ENCODE results near the gene MXD4.

The MXD4 gene

DNA sequence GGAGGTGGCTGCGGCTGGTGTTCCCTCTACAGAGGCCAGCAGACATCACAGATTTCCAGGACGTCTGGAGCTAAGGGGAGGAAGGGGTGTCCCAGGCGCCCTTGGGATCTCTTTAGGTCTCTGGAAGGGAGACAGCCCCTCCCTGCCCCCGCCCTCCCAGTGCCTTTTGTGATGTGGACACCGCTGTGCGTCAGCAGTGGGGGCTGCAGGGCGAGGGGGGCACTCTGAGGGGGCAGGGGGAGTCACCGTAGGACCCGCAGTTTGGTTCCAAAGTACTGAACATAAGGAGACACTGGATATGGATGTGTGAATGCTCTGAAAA lies 25.6 kb upstream of the MXD4 start:
- H3K9me3 ChIP-seq (replicated peaks; ENCODE audit: insufficient read depth, low read length), result no peaks in the 10 kb centered on the region
- no peak overlapping the region for H3K4me3 ChIP-seq (ENCODE audit: low read length)
- H4K20me1 ChIP-seq (ENCODE audit: insufficient read depth, low read length), result no peaks in the 10 kb centered on the region
- H3K9me2 ChIP-seq (replicated peaks; ENCODE audit: insufficient read depth, low read length), result no peaks in the 10 kb centered on the region
- H3K4me2 ChIP-seq (ENCODE audit: low read depth, low read length), result no peak overlapping the region
- H3K36me3 ChIP-seq (replicated peaks; ENCODE audit: insufficient read depth, low read length), result no peaks in the 10 kb centered on the region
- peaks cover 4% of the 10 kb centered on the region for H3F3A ChIP-seq (ENCODE audit: insufficient read depth, low read length)
- H3K27ac ChIP-seq (ENCODE audit: low read length), result no peak overlapping the region
- H3K9ac ChIP-seq (ENCODE audit: low read length), result no peak overlapping the region
- TF ChIP-seq CTCF (IDR thresholded peaks at IDR 0.05; ENCODE audit: low read length) (no peak), EZH2phosphoT487 (IDR thresholded peaks at IDR 0.05; ENCODE audit: low read length) (no peak), EZH2 (optimal IDR thresholded peaks at IDR 0.05; ENCODE audit: low read depth, low read length) (no peak)
- DNase-seq, result no peak
- peaks cover 5% of the 10 kb centered on the region for H3K4me1 ChIP-seq (ENCODE audit: low read length)
- no peaks in the 10 kb centered on the region for H3K27me3 ChIP-seq (replicated peaks; ENCODE audit: insufficient read depth, low read length)
- H2AFZ ChIP-seq (ENCODE audit: low read length), result no peak overlapping the region
- no peaks in the 10 kb centered on the region for H3K79me2 ChIP-seq (ENCODE audit: low read length)

- Histone ChIP-seq H3K9me3 (replicated peaks; ENCODE audit: insufficient read depth, low read length) (no peaks in the 10 kb centered on the region), H3K4me3 (ENCODE audit: low read length) (no peak overlapping the region), H2AFZ (ENCODE audit: low read length) (no peak overlapping the region), H3K36me3 (replicated peaks; ENCODE audit: insufficient read depth, low read length) (no peaks in the 10 kb centered on the region), H3K4me2 (ENCODE audit: low read depth, low read length) (no peak overlapping the region), H3K27ac (ENCODE audit: low read length) (no peak overlapping the region), H3K27me3 (replicated peaks; ENCODE audit: insufficient read depth, low read length) (no peaks in the 10 kb centered on the region), H3K79me2 (ENCODE audit: low read length) (no peaks in the 10 kb centered on the region), H3F3A (ENCODE audit: insufficient read depth, low read length) (peaks cover 10% of the 10 kb centered on the region), H3K9ac (ENCODE audit: low read length) (no peak overlapping the region), H3K9me2 (replicated peaks; ENCODE audit: insufficient read depth, low read length) (no peaks in the 10 kb centered on the region), H4K20me1 (ENCODE audit: insufficient read depth, low read length) (no peaks in the 10 kb centered on the region), H3K4me1 (ENCODE audit: low read length) (peaks cover 10% of the 10 kb centered on the region)
- no peak for TF ChIP-seq CTCF (IDR thresholded peaks at IDR 0.05; ENCODE audit: low read length)
- TF ChIP-seq EZH2phosphoT487 (IDR thresholded peaks at IDR 0.05; ENCODE audit: low read length), result no peak
- TF ChIP-seq EZH2 (optimal IDR thresholded peaks at IDR 0.05; ENCODE audit: low read depth, low read length), result no peak
- DNase-seq, result no peak
Observed at GRCh38 chr4:2286904-2287593, 25.1 kb upstream of the MXD4 start.

- peaks cover 20% of the 10 kb centered on the region for H3K4me1 ChIP-seq (ENCODE audit: low read length)
- H2AFZ ChIP-seq (ENCODE audit: low read length), result no peak overlapping the region
- no peaks in the 10 kb centered on the region for H3K9me3 ChIP-seq (replicated peaks; ENCODE audit: insufficient read depth, low read length)
- no peak overlapping the region for H3K9ac ChIP-seq (ENCODE audit: low read length)
- no peaks in the 10 kb centered on the region for H3K27me3 ChIP-seq (replicated peaks; ENCODE audit: insufficient read depth, low read length)
- no peak overlapping the region for H3K4me3 ChIP-seq (ENCODE audit: low read length)
- H3K36me3 ChIP-seq (replicated peaks; ENCODE audit: insufficient read depth, low read length), result no peaks in the 10 kb centered on the region
- no peaks in the 10 kb centered on the region for H3K79me2 ChIP-seq (ENCODE audit: low read length)
- TF ChIP-seq EZH2phosphoT487 (IDR thresholded peaks at IDR 0.05; ENCODE audit: low read length), result no peak
- no peak for TF ChIP-seq EZH2 (optimal IDR thresholded peaks at IDR 0.05; ENCODE audit: low read depth, low read length)
- no peak for DNase-seq
- H3F3A ChIP-seq (ENCODE audit: insufficient read depth, low read length), result peaks cover 16% of the 10 kb centered on the region
- H3K27ac ChIP-seq (ENCODE audit: low read length), result no peak overlapping the region
- no peaks in the 10 kb centered on the region for H3K9me2 ChIP-seq (replicated peaks; ENCODE audit: insufficient read depth, low read length)
- no peaks in the 10 kb centered on the region for H4K20me1 ChIP-seq (ENCODE audit: insufficient read depth, low read length)
- no peak overlapping the region for H3K4me2 ChIP-seq (ENCODE audit: low read depth, low read length)
Observed at GRCh38 chr4:2285613-2286381, 23.9 kb upstream of the MXD4 start.

Measured in MM.1S (cell line).